K562 (cell line): ENCODE measurements around the gene HSBP1L1.

Source experiments
- CTCF ChIP-seq, 3 experiments: IDR thresholded peaks in 2 of 3; conservative IDR thresholded peaks in 1 of 3; 2 replicates each; pipeline ENCODE4 v1.5.1; 2011 to 2012; ENCODE audit warnings: low read length in 3 of 3, mild to moderate bottlenecking in 3 of 3, control low read depth in 2 of 3, improper control_type of control experiment in 1 of 3, inconsistent platforms in 1 of 3, low read depth in 1 of 3, mixed read lengths in 1 of 3, moderate library complexity in 1 of 3; ENCODE audit not compliant: insufficient read depth in 2 of 3
- FOSL1 ChIP-seq: fragments of 200-800 bp; sonication (Bioruptor generic); conservative IDR thresholded peaks from 2 replicates; pipeline ENCODE4 v1.6.1; 2016; ENCODE audit warnings: missing genetic modification characterization, missing compliant biosample characterization
- POLR2AphosphoS5 ChIP-seq: IDR thresholded peaks from 2 replicates; pipeline ENCODE4 v1.6.1; 2011; ENCODE audit warnings: mild to moderate bottlenecking, low read depth, low read length, moderate library complexity; ENCODE audit not compliant: control insufficient read depth, insufficient read depth
- STAG1 ChIP-seq: sonication (generic); formaldehyde crosslinking; IDR thresholded peaks from 2 replicates; pipeline ENCODE4 v1.5.0; 2020; ENCODE audit warnings: missing genetic modification reagents, borderline replicate concordance
- ZNF76 ChIP-seq: fragments of 250-450 bp; sonication (Bioruptor Pico); IDR thresholded peaks from 2 replicates; pipeline ENCODE4 v1.4.0; 2020; ENCODE audit warnings: mild to moderate bottlenecking, moderate library complexity, borderline replicate concordance

GRCh38 chr18:79935925-79936324, 28.5 kb upstream of the HSBP1L1 start:
- TF ChIP-seq STAG1 (no peak), ZNF76 (no peak), FOSL1 (tag) (no peak), POLR2AphosphoS5 (no peak), CTCF (IDR thresholded peaks at IDR 0.05 in 2 of 3, conservative IDR thresholded peaks at IDR 0.05 in 1 of 3; ENCODE audit: insufficient read depth in 2 of 3, low read depth in 1 of 3, low read length in 3 of 3) (no peak)
